Measurements from ENCODE around the gene ATP2C2.

- no peak for TF ChIP-seq CTCF (optimal IDR thresholded peaks at IDR 0.05 in 1 of 3, IDR thresholded peaks at IDR 0.05 in 1 of 3, conservative IDR thresholded peaks at IDR 0.05 in 1 of 3; ENCODE audit: extremely low read depth in 1 of 3, insufficient read depth in 2 of 3, low read length in 3 of 3)
- no peak for TF ChIP-seq EZH2 (IDR thresholded peaks at IDR 0.05; ENCODE audit: low read length)
Observed at GRCh38 chr16:84330685-84331050, 37.7 kb upstream of the ATP2C2 start.
